Keratinocyte (primary cell): Measurements from ENCODE around the gene SPATS2L. TPM values are rescaled to one million over a fixed set of nuclear protein-coding genes. Genes with fewer than 3 reads are reported as not detected.

Experiments
- DNase-seq: peaks from one replicate; pipeline ENCODE4 v3.0.0-alpha.2; 2011; ENCODE audit warnings: low read depth, missing footprints, low spot score
- FAIRE-seq: peaks from 2 replicates; lab custom pipeline; 2011; peaks lifted over from hg19 to GRCh38; lab: Jason Lieb, UNC
- H2AFZ ChIP-seq: 2 replicates; pipeline ENCODE4 v1.6.0; 2012; ENCODE audit warnings: low read length, control low read depth, inconsistent platforms; ENCODE audit not compliant: control insufficient read depth
- H3K27ac ChIP-seq: 2 replicates; pipeline ENCODE4 v1.5.1; 2011; ENCODE audit warnings: low read length; ENCODE audit not compliant: control insufficient read depth, insufficient read depth
- H3K27me3 ChIP-seq: 3 replicates; pipeline ENCODE4 v1.6.0; 2011; ENCODE audit warnings: low read length; ENCODE audit not compliant: control insufficient read depth, insufficient read depth; ENCODE audit errors: extremely low read depth
- H3K36me3 ChIP-seq, 2 experiments: 2 replicates in 1 of 2; 3 replicates in 1 of 2; pipeline ENCODE4 v1.5.1; 2011; ENCODE audit warnings: low read length in 2 of 2, mild to moderate bottlenecking in 1 of 2; ENCODE audit not compliant: control insufficient read depth in 2 of 2, insufficient read depth in 2 of 2; ENCODE audit errors: extremely low read depth in 1 of 2
- H3K4me1 ChIP-seq: 3 replicates; pipeline ENCODE4 v1.5.1; 2011; ENCODE audit warnings: low read length; ENCODE audit not compliant: control insufficient read depth, insufficient read depth; ENCODE audit errors: extremely low read depth
- H3K4me2 ChIP-seq: 3 replicates; pipeline ENCODE4 v1.6.0; 2011; ENCODE audit warnings: low read depth, low read length; ENCODE audit not compliant: control insufficient read depth, insufficient read depth; ENCODE audit errors: extremely low read depth
- H3K4me3 ChIP-seq, 3 experiments: fragments of 200-600 bp in 1 of 3; sonication (generic) in 1 of 3; 2 replicates in 2 of 3; 3 replicates in 1 of 3; pipeline ENCODE4 v1.5.1; 2011 to 2016; ENCODE audit warnings: low read length in 3 of 3, mild to moderate bottlenecking in 3 of 3, control low read depth in 2 of 3, inconsistent platforms in 1 of 3, low read depth in 1 of 3, mixed read lengths in 1 of 3, mixed run types in 1 of 3, moderate library complexity in 1 of 3; ENCODE audit not compliant: control insufficient read depth in 2 of 3, insufficient read depth in 2 of 3; ENCODE audit errors: extremely low read depth in 1 of 3
- H3K79me2 ChIP-seq: 2 replicates; pipeline ENCODE4 v1.6.0; 2012; ENCODE audit warnings: low read length; ENCODE audit not compliant: control insufficient read depth, insufficient read depth
- H3K9ac ChIP-seq: 3 replicates; pipeline ENCODE4 v1.6.0; 2011; ENCODE audit warnings: low read length; ENCODE audit not compliant: control insufficient read depth, insufficient read depth; ENCODE audit errors: extremely low read depth
- H3K9me1 ChIP-seq: 3 replicates; pipeline ENCODE4 v1.6.0; 2011; ENCODE audit warnings: low read length; ENCODE audit not compliant: control insufficient read depth, insufficient read depth; ENCODE audit errors: extremely low read depth
- H3K9me3 ChIP-seq: 2 replicates; pipeline ENCODE4 v1.5.1; 2012; ENCODE audit warnings: low read depth, low read length; ENCODE audit not compliant: control insufficient read depth
- H4K20me1 ChIP-seq: 3 replicates; pipeline ENCODE4 v1.6.0; 2011; ENCODE audit warnings: low read length; ENCODE audit not compliant: control insufficient read depth, insufficient read depth; ENCODE audit errors: extremely low read depth
- EZH2 ChIP-seq: IDR thresholded peaks from one replicate; pipeline ENCODE4 v1.6.1; 2012; ENCODE audit warnings: inconsistent platforms, mild to moderate bottlenecking, low read length, moderate library complexity
- dilution Hi-C: fragments of 300-500 bp; cut with MboI; formaldehyde crosslinking; loops from one replicate; pipeline ENCODE4 v1.7.0; 2020; ENCODE audit warnings: low sequenced_read_pairs; ENCODE audit not compliant: extremely low pct_ligation_motif_present
- polyA plus RNA-seq, 5 experiments: library from polyadenylated mRNA; depleted of rRNA in 3 of 5; stranded (reverse) in 3 of 5; stranded (forward) in 1 of 5; unstranded in 1 of 5; fragments of >200 nt; gene quantifications; 1 replicate in 1 of 5; 2 replicates in 3 of 5; 3 replicates in 1 of 5; pipeline versions ENCODE4 v1.2.1 to v1.2.3, GENCODE V29; 2011 to 2012; ENCODE audit warnings: missing spikeins in 2 of 5, low read depth in 1 of 5, low replicate concordance in 1 of 5
- TF ChIP-seq, protein P1 (sequence below), 3 experiments: IDR thresholded peaks in 1 of 3; conservative IDR thresholded peaks in 1 of 3; optimal IDR thresholded peaks in 1 of 3; 2 replicates in 2 of 3; 3 replicates in 1 of 3; pipeline versions ENCODE3 to v1.5.1; 2011; ENCODE audit warnings: low read length in 3 of 3, mild to moderate bottlenecking in 3 of 3, moderate library complexity in 2 of 3, control low read depth in 1 of 3, inconsistent platforms in 1 of 3; ENCODE audit not compliant: insufficient read depth in 2 of 3; ENCODE audit errors: extremely low read depth in 1 of 3

SPATS2L gene
- polyA plus RNA-seq, 1 donor (not counting 4 experiments of a cell fraction or from before 2014, with no cell fraction given) = 95.3 TPM

DNA sequence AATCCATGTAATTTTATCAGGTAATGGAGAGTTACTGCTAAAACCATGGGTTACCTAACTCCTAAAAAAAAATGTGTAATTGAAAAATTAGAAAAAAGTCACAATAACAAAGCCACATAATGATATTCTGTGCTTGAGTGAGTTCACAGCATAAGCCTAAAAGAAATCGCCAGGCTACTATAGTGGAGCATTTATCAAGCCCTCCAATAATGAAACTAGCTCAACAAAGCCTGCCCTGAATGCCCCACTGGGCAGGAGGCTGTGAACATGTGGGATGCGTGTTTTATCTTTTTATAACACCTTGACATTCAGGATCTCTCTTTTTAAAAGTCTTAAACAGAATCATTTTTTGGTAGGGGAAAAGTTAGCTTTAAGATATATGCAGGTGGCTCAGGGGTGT is 117.0 kb downstream of the SPATS2L start:
- Histone ChIP-seq H3K4me3 (no peak overlapping the region), H3K9me1 (no peaks in the 10 kb centered on the region), H4K20me1 (no peaks in the 10 kb centered on the region), H3K4me2 (no peak overlapping the region), H2AFZ (no peak overlapping the region), H3K9ac (no peak overlapping the region), H3K9me3 (no peaks in the 10 kb centered on the region), H3K4me1 (no peaks in the 10 kb centered on the region), H3K27ac (no peak overlapping the region), H3K27me3 (no peaks in the 10 kb centered on the region), H3K36me3 (peaks cover 10 to 14% of the 10 kb centered on the region in 2 experiments), H3K79me2 (no peaks in the 10 kb centered on the region)
- TF ChIP-seq, protein P1, sequence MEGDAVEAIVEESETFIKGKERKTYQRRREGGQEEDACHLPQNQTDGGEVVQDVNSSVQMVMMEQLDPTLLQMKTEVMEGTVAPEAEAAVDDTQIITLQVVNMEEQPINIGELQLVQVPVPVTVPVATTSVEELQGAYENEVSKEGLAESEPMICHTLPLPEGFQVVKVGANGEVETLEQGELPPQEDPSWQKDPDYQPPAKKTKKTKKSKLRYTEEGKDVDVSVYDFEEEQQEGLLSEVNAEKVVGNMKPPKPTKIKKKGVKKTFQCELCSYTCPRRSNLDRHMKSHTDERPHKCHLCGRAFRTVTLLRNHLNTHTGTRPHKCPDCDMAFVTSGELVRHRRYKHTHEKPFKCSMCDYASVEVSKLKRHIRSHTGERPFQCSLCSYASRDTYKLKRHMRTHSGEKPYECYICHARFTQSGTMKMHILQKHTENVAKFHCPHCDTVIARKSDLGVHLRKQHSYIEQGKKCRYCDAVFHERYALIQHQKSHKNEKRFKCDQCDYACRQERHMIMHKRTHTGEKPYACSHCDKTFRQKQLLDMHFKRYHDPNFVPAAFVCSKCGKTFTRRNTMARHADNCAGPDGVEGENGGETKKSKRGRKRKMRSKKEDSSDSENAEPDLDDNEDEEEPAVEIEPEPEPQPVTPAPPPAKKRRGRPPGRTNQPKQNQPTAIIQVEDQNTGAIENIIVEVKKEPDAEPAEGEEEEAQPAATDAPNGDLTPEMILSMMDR (optimal IDR thresholded peaks at IDR 0.05 in 1 of 3, IDR thresholded peaks at IDR 0.05 in 1 of 3, conservative IDR thresholded peaks at IDR 0.05 in 1 of 3; ENCODE audit: extremely low read depth in 1 of 3, insufficient read depth in 2 of 3, low read length in 3 of 3) = no peak
- TF ChIP-seq EZH2 = no peak
- no peak for FAIRE-seq
- dilution Hi-C loops = no loop called here
- no peak for DNase-seq

DNA sequence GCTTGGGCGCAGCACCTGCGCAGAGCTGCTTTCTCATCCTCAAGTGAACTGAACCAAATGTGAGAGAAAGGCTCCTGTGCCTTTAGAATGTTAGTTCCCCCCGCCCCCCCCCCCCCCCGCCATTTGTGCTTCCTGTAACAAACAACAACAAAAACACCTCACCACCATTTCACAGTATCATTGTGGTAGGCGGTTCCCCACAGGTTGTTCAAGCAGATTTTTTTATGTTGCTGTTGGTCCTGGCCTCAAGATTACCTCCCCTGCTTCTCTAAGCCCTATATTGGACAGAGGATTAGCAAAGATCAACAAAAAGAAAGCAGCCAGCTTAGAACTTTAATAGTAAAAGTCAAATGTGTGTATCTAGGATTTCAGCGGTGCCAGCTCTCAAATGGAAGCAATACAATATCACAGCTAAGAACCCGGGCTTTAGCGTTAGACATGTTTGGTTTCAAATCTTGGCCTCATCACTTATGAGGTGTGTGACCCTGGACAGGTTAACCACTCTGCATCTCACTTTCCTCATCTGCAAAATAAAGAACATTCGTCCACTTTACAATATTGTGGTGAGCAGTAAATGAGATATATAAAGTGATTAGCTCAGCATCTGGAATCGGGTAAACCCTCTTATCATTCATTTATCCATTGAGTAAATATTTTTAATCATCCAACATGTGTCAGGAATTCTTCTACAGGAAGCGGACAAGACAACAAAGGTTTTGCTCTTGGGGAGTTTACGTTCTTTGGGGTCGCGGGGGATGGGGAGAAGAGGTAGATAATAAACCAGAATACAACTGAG is 118.7 kb downstream of the SPATS2L start:
- Histone ChIP-seq H3K4me2 (no peak overlapping the region), H3K9ac (no peak overlapping the region)
- DNase-seq = no peak

More for the DNA sequence above, 118.7 kb downstream of the SPATS2L start:
- H3K9me1 ChIP-seq = no peaks in the 10 kb centered on the region
- H3K4me3 ChIP-seq = no peak overlapping the region
- FAIRE-seq = no peak
- H3K4me1 ChIP-seq = no peaks in the 10 kb centered on the region
- no peak overlapping the region for H3K27ac ChIP-seq
- H3K79me2 ChIP-seq = no peaks in the 10 kb centered on the region
- dilution Hi-C loops = no loop called here
- H3K36me3 ChIP-seq = peaks cover 0 to 8% of the 10 kb centered on the region in 2 experiments
- H3K9me3 ChIP-seq = no peaks in the 10 kb centered on the region
- no peaks in the 10 kb centered on the region for H4K20me1 ChIP-seq
- no peak overlapping the region for H2AFZ ChIP-seq
- H3K27me3 ChIP-seq = no peaks in the 10 kb centered on the region
- TF ChIP-seq EZH2 = no peak
- TF ChIP-seq, protein P1 (optimal IDR thresholded peaks at IDR 0.05 in 1 of 3, IDR thresholded peaks at IDR 0.05 in 1 of 3, conservative IDR thresholded peaks at IDR 0.05 in 1 of 3; ENCODE audit: extremely low read depth in 1 of 3, insufficient read depth in 2 of 3, low read length in 3 of 3) = no peak
